Smooth muscle cell (in vitro differentiated cells): ENCODE measurements around the gene SORBS2. TPM values are rescaled to one million over a fixed set of nuclear protein-coding genes. Genes with fewer than 3 reads are reported as not detected.

Experiments used
- DNase-seq: peaks from one replicate; lab custom pipeline; 2025; ENCODE audit not compliant: unreplicated experiment; lab: John Stamatoyannopoulos, UW
- H2AFZ ChIP-seq: fragments of 200-600 bp; sonication (generic); 2 replicates; pipeline ENCODE4 v1.6.0; 2016; ENCODE audit warnings: antibody characterized with exemption, low read depth, mild to moderate bottlenecking
- H3F3A ChIP-seq: fragments of 200-600 bp; sonication (generic); 2 replicates; pipeline ENCODE4 v1.6.0; 2017; ENCODE audit warnings: antibody characterized with exemption, low read depth
- H3K27ac ChIP-seq: fragments of 200-600 bp; sonication (generic); 2 replicates; pipeline ENCODE4 v1.5.1; 2016; ENCODE audit warnings: low read depth, mild to moderate bottlenecking
- H3K27me3 ChIP-seq: fragments of 200-600 bp; sonication (generic); 2 replicates; pipeline ENCODE4 v1.6.1; 2016; ENCODE audit warnings: low read depth, mild to moderate bottlenecking
- H3K36me3 ChIP-seq: fragments of 200-600 bp; sonication (generic); 2 replicates; pipeline ENCODE4 v1.5.1; 2016; ENCODE audit warnings: low read depth
- H3K4me1 ChIP-seq: fragments of 200-600 bp; sonication (generic); 2 replicates; pipeline ENCODE4 v1.5.1; 2016; ENCODE audit warnings: low read depth
- H3K4me2 ChIP-seq: fragments of 200-600 bp; sonication (generic); 2 replicates; pipeline ENCODE4 v1.6.0; 2016; ENCODE audit warnings: mild to moderate bottlenecking
- H3K4me3 ChIP-seq: fragments of 200-600 bp; sonication (generic); 2 replicates; pipeline ENCODE4 v1.5.1; 2016; ENCODE audit warnings: mild to moderate bottlenecking
- H3K79me2 ChIP-seq: fragments of 200-600 bp; sonication (generic); 2 replicates; pipeline ENCODE4 v1.6.0; 2016; ENCODE audit warnings: low read depth, mild to moderate bottlenecking
- H3K9ac ChIP-seq: fragments of 200-600 bp; sonication (generic); 2 replicates; pipeline ENCODE4 v1.6.0; 2016; ENCODE audit warnings: low read depth
- H3K9me3 ChIP-seq: fragments of 200-600 bp; sonication (generic); replicated peaks from 2 replicates; pipeline ENCODE4 v1.5.1; 2016; ENCODE audit warnings: low read depth
- H4K20me1 ChIP-seq: fragments of 200-600 bp; sonication (generic); 2 replicates; pipeline ENCODE4 v1.6.0; 2016; ENCODE audit warnings: low read depth
- WGBS: methylation state at CpG from one replicate; pipeline ENCODE4 v1.1.7; 2016; ENCODE audit warnings: low lambda C conversion rate; 5-methylcytosine and 5-hydroxymethylcytosine counted together
- polyA plus RNA-seq: library from polyadenylated mRNA; unstranded; fragments of >200 nt; fragmentation: Nextera tagmentation; extraction: Ambion mirVana; gene quantifications from 2 replicates; pipeline ENCODE4 v1.2.1, GENCODE V29; 2016
- total RNA-seq: library from RNA; depleted of rRNA; stranded (reverse); fragments of >200 nt; gene quantifications from 2 replicates; pipeline ENCODE4 v1.2.3, GENCODE V29; 2014
- TF ChIP-seq, protein P1 (sequence below): fragments of 200-600 bp; sonication (generic); IDR thresholded peaks from 2 replicates; pipeline ENCODE4 v1.5.1; 2017; ENCODE audit warnings: borderline replicate concordance, mild to moderate bottlenecking, antibody characterized with exemption; ENCODE audit not compliant: insufficient read depth, poor library complexity, severe bottlenecking

SORBS2 gene
- total and polyA plus RNA-seq, 2 experiments from 2014 or later: 9.0 to 36.6 TPM

DNA sequence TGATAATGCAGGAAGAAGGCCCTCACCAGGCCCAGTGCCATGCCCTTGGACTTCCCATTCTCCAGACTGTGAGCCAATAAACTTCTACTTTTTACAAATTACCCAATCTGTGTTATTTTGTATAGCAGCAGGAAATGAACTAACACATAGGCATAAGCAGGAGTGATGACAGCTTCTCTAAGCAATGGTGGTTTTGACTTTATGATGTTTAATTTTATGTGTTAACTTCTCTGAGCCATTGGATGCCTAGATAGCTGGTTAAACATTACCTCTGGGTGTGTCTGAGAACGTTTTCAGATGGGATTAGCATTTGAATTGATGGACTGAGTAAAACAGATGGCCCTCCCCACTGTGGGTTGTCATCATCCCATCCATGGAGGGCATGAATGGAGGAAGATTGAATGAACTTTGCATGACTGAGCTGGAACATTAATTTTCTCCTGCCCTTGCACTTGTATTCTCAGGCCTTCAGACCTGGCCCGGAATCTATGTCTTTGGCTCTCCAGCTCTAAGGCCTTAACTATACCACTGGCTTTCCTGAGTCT lies 262.8 kb downstream of the SORBS2 start:
- DNase-seq: no peak
- H3K36me3 ChIP-seq: no peaks in the 10 kb centered on the region
- no peak overlapping the region for H3K27ac ChIP-seq
- H3K4me1 ChIP-seq: no peaks in the 10 kb centered on the region
- TF ChIP-seq, protein P1, sequence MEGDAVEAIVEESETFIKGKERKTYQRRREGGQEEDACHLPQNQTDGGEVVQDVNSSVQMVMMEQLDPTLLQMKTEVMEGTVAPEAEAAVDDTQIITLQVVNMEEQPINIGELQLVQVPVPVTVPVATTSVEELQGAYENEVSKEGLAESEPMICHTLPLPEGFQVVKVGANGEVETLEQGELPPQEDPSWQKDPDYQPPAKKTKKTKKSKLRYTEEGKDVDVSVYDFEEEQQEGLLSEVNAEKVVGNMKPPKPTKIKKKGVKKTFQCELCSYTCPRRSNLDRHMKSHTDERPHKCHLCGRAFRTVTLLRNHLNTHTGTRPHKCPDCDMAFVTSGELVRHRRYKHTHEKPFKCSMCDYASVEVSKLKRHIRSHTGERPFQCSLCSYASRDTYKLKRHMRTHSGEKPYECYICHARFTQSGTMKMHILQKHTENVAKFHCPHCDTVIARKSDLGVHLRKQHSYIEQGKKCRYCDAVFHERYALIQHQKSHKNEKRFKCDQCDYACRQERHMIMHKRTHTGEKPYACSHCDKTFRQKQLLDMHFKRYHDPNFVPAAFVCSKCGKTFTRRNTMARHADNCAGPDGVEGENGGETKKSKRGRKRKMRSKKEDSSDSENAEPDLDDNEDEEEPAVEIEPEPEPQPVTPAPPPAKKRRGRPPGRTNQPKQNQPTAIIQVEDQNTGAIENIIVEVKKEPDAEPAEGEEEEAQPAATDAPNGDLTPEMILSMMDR: no peak
- no peaks in the 10 kb centered on the region for H3K79me2 ChIP-seq
- no peak overlapping the region for H3K4me2 ChIP-seq
- H3F3A ChIP-seq: no peaks in the 10 kb centered on the region
- H3K9me3 ChIP-seq: no peaks in the 10 kb centered on the region
- no peaks in the 10 kb centered on the region for H3K27me3 ChIP-seq
- no peaks in the 10 kb centered on the region for H4K20me1 ChIP-seq
- H3K4me3 ChIP-seq: no peak overlapping the region
- H2AFZ ChIP-seq: no peak overlapping the region
- no peak overlapping the region for H3K9ac ChIP-seq
- WGBS: 58% methylated on average over 2 of the region's 2 CpGs

DNA sequence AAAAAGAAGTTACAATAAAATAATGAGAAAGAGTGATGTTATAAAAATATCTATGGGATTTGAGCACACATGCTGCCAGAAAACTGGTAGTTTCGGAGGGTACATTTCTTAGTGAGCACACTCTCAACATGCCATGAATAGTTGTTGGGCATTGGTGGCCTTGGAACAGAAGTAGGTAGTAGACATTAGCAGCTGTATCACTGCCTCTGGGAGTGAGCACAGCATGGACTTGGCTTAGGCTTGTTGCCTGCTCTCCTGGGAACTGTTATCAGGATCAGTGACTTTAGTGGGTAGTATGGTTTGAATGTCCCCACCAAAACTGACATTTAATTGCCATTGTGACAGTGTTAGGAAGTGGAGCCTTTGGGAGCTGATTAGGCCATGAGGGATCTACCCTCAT lies 263.4 kb downstream of the SORBS2 start:
- H3K9ac ChIP-seq: no peak overlapping the region
- WGBS: 89% methylated on average over 1 of the region's 1 CpG
- no peak overlapping the region for H2AFZ ChIP-seq
- no peak overlapping the region for H3K27ac ChIP-seq
- H3K27me3 ChIP-seq: no peaks in the 10 kb centered on the region
- H3K36me3 ChIP-seq: no peaks in the 10 kb centered on the region
- H3K9me3 ChIP-seq: no peaks in the 10 kb centered on the region
- no peaks in the 10 kb centered on the region for H4K20me1 ChIP-seq
- TF ChIP-seq, protein P1: no peak
- no peaks in the 10 kb centered on the region for H3K4me1 ChIP-seq
- DNase-seq: no peak
- H3K79me2 ChIP-seq: no peaks in the 10 kb centered on the region
- H3F3A ChIP-seq: no peaks in the 10 kb centered on the region
- no peak overlapping the region for H3K4me3 ChIP-seq
- H3K4me2 ChIP-seq: no peak overlapping the region

DNA sequence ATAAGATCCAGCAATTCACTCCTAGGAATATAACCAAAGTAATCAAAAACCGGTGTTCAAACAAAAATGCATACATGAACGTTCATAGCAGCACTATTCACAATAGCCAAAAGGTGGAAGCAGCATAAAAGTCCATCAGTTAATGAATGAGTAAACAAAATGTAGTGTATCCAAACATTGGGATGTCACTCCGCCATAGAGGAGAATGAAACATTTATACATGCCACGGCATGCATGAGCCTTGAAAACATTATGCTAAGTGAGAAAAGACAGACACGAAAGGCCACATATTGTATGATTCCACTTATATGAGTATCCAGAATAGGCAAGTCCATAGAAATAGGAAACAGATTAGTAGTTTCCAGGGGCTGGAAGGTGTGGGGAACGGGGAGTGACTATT lies 265.7 kb downstream of the SORBS2 start:
- DNase-seq: no peak
- H4K20me1 ChIP-seq: no peaks in the 10 kb centered on the region
- no peak overlapping the region for H2AFZ ChIP-seq
- H3K9ac ChIP-seq: no peak overlapping the region
- H3K27me3 ChIP-seq: no peaks in the 10 kb centered on the region
- TF ChIP-seq, protein P1: no peak
- H3K9me3 ChIP-seq: no peaks in the 10 kb centered on the region
- H3K27ac ChIP-seq: no peak overlapping the region
- no peaks in the 10 kb centered on the region for H3K4me1 ChIP-seq
- no peaks in the 10 kb centered on the region for H3F3A ChIP-seq
- no peaks in the 10 kb centered on the region for H3K36me3 ChIP-seq
- no peak overlapping the region for H3K4me2 ChIP-seq
- no peak overlapping the region for H3K4me3 ChIP-seq
- 93% methylated on average over 6 of the region's 6 CpGs for WGBS
- H3K79me2 ChIP-seq: no peaks in the 10 kb centered on the region

DNA sequence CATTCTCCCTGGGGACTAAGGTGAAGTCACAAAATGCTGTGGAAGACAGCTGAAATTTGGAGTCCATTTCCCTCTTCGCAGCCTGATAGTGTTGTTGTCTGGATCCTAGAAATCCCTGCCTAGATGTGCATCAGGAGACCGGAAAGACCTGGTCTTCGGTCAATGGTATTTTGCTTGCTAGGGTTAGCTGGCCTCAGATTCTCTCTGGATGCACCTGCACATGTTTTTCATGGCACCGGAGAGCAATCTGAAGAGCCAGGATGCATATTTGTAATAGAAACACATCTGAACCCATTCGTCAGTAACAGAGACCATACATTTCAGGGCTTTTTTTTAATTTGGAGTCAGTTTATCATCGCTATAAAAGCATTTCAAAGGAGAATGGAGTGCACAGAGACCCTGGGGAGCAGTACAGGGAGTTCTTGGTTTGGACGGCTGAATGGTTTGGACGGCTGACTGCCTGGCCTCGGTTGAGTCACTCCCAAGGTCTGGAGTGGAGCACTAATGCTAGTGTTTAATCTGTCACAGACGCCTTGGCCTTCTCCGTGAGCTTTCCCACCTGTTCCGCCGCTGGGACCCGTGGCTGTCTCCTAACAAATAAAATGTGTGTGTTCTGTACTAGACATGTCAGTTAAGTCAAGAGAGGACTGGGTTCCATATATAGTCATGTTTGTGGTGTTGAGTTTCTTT lies 269.2 kb downstream of the SORBS2 start:
- TF ChIP-seq, protein P1: no peak
- H3K27ac ChIP-seq: no peak overlapping the region
- no peak overlapping the region for H2AFZ ChIP-seq
- 75% methylated on average over 14 of the region's 14 CpGs for WGBS
- no peaks in the 10 kb centered on the region for H3K36me3 ChIP-seq
- H3K4me2 ChIP-seq: no peak overlapping the region
- H3K4me3 ChIP-seq: no peak overlapping the region
- no peaks in the 10 kb centered on the region for H4K20me1 ChIP-seq
- no peaks in the 10 kb centered on the region for H3K79me2 ChIP-seq
- DNase-seq: no peak
- H3K4me1 ChIP-seq: no peaks in the 10 kb centered on the region
- H3F3A ChIP-seq: no peaks in the 10 kb centered on the region
- no peak overlapping the region for H3K9ac ChIP-seq
- H3K27me3 ChIP-seq: no peaks in the 10 kb centered on the region
- H3K9me3 ChIP-seq: no peaks in the 10 kb centered on the region
